Caco-2 (cell line): ENCODE measurements around the gene LHPP. TPM values are rescaled to one million over a fixed set of nuclear protein-coding genes. Genes with fewer than 3 reads are reported as not detected.

Source experiments
- BruUV-seq: library from RNA; stranded (reverse); fragments of 400-500 nt; replicated peaks from 2 replicates; lab custom pipeline; 2021; lab: Mats Ljungman, UMichigan
- CTCF ChIA-PET: fragments of 300-600 bp; sonication (Branson Sonifier 250); formaldehyde crosslinking; loops from one replicate; lab custom pipeline; 2022; ENCODE audit warnings: antibody characterized with exemption; lab: Charles Lee
- POLR2A ChIA-PET: fragments of 300-600 bp; sonication (Branson Sonifier 250); formaldehyde crosslinking; loops from one replicate; lab custom pipeline; 2022; ENCODE audit warnings: antibody characterized with exemption; lab: Charles Lee
- DNase-seq, 2 experiments: peaks; one replicate each; pipeline versions ENCODE4 v3.0.0 to v3.0.0-alpha.2; 2020 to 2022
- H3K27me3 ChIP-seq: replicated peaks from 2 replicates; pipeline ENCODE4 v1.6.0; 2011; ENCODE audit warnings: low read length; ENCODE audit not compliant: control insufficient read depth, insufficient read depth
- H3K36me3 ChIP-seq: 2 replicates; pipeline ENCODE4 v1.5.1; 2011; ENCODE audit warnings: low read length; ENCODE audit not compliant: control insufficient read depth, insufficient read depth
- H3K4me1 ChIP-seq: fragments of 250-450 bp; sonication (Bioruptor Pico); 2 replicates; pipeline ENCODE4 v1.5.1; 2020; ENCODE audit warnings: mild to moderate bottlenecking
- H3K4me3 ChIP-seq: 2 replicates; pipeline ENCODE4 v1.5.1; 2011; ENCODE audit warnings: low read depth, mild to moderate bottlenecking, control low read depth, low read length
- H3K9me3 ChIP-seq: fragments of 250-450 bp; sonication (Bioruptor Pico); 2 replicates; pipeline ENCODE4 v1.5.1; 2020; ENCODE audit warnings: mild to moderate bottlenecking, moderate library complexity
- H3K27ac Mint-ChIP-seq: one replicate; pipeline ENCODE4 v1.8.0; 2022; ENCODE audit warnings: mixed read lengths; ENCODE audit not compliant: unreplicated experiment
- H3K27me3 Mint-ChIP-seq: one replicate; pipeline ENCODE4 v1.8.0; 2022; ENCODE audit warnings: mixed read lengths; ENCODE audit not compliant: insufficient read depth, unreplicated experiment
- H3K36me3 Mint-ChIP-seq: one replicate; pipeline ENCODE4 v1.8.0; 2022; ENCODE audit warnings: mild to moderate bottlenecking, mixed read lengths; ENCODE audit not compliant: insufficient read depth, unreplicated experiment
- H3K4me1 Mint-ChIP-seq: one replicate; pipeline ENCODE4 v1.8.0; 2022; ENCODE audit warnings: low read depth, mixed read lengths; ENCODE audit not compliant: unreplicated experiment
- H3K4me3 Mint-ChIP-seq: one replicate; pipeline ENCODE4 v1.8.0; 2022; ENCODE audit warnings: mild to moderate bottlenecking, moderate library complexity, mixed read lengths; ENCODE audit not compliant: unreplicated experiment
- H3K9me3 Mint-ChIP-seq: one replicate; pipeline ENCODE4 v1.8.0; 2022; ENCODE audit warnings: mixed read lengths; ENCODE audit not compliant: unreplicated experiment
- intact Hi-C: fragments of 100-400 bp; cut with micrococcal nuclease; formaldehyde crosslinking; loops from one replicate; pipeline ENCODE4 v1.10.0; 2022; ENCODE audit not compliant: unreplicated experiment
- total RNA-seq: library from RNA; stranded (reverse); gene quantifications from 2 replicates; pipeline ENCODE4 v1.2.3, GENCODE V29; 2022
- TF ChIP-seq, protein P1 (sequence below), 2 experiments: fragments of 200-600 bp in 1 of 2; IDR thresholded peaks; 1 replicate in 1 of 2; 2 replicates in 1 of 2; pipeline versions ENCODE4 v1.5.1 to v1.8.0; 2011 to 2022; ENCODE audit warnings: antibody characterized with exemption in 1 of 2, control low read depth in 1 of 2, inconsistent platforms in 1 of 2, low read depth in 1 of 2, low read length in 1 of 2, mild to moderate bottlenecking in 1 of 2, moderate library complexity in 1 of 2; ENCODE audit not compliant: insufficient read depth in 1 of 2, severe bottlenecking in 1 of 2, unreplicated experiment in 1 of 2

Gene LHPP
- total RNA-seq, 1 experiment from 2014 or later, result 15.9 TPM

DNA sequence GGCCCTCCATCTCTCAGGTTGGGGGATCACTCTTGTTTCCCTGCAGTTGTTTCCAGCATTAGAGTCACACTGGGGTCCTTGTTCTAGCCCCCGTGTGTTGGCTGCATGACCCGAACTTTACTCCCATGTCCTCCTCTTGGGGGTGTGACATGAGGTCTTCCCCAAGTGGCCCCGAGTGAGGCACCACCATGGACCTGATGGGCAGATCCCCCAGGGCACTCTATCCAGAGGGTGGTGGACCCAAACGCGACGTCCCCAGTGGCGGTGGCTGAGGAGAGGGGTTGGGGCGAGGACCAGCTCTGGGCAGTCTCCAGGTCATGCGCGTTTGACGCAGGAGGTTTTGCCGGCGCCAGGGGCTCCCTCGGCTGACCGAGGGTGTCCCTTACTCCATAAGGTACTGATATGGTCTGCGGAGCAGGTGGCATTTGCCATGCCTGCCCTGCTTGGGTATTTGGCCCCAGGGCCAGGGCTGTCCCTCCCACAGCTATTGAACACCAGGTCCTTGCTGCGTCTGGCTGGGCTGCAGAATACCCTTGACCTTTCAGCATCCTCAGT, 131.9 kb downstream of the LHPP start:
- intact Hi-C loops, result no loop called here
- ChIA-PET POLR2A (no interaction called here), CTCF (interaction anchor here (0.7 kb wide), 1 partner anchor 400 kb away, joined by 4 read pairs; no protein-coding TSS in a partner anchor)
- peaks cover 17% of the 10 kb centered on the region for H3K4me1 ChIP-seq
- no TSS peak for BruUV-seq
- H3K27me3 ChIP-seq, result no peaks in the 10 kb centered on the region
- no peaks in the 10 kb centered on the region for H3K36me3 ChIP-seq
- Mint-ChIP-seq H3K9me3 (no peaks in the 10 kb centered on the region), H3K4me3 (no peak overlapping the region), H3K27me3 (no peaks in the 10 kb centered on the region), H3K27ac (no peak overlapping the region), H3K36me3 (no peaks in the 10 kb centered on the region), H3K4me1 (no peaks in the 10 kb centered on the region)
- H3K9me3 ChIP-seq, result no peaks in the 10 kb centered on the region
- no peak for DNase-seq
- no peak overlapping the region for H3K4me3 ChIP-seq
- TF ChIP-seq, protein P1, sequence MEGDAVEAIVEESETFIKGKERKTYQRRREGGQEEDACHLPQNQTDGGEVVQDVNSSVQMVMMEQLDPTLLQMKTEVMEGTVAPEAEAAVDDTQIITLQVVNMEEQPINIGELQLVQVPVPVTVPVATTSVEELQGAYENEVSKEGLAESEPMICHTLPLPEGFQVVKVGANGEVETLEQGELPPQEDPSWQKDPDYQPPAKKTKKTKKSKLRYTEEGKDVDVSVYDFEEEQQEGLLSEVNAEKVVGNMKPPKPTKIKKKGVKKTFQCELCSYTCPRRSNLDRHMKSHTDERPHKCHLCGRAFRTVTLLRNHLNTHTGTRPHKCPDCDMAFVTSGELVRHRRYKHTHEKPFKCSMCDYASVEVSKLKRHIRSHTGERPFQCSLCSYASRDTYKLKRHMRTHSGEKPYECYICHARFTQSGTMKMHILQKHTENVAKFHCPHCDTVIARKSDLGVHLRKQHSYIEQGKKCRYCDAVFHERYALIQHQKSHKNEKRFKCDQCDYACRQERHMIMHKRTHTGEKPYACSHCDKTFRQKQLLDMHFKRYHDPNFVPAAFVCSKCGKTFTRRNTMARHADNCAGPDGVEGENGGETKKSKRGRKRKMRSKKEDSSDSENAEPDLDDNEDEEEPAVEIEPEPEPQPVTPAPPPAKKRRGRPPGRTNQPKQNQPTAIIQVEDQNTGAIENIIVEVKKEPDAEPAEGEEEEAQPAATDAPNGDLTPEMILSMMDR (IDR thresholded peaks at IDR 0.05; ENCODE audit: insufficient read depth in 1 of 2, low read depth in 1 of 2, low read length in 1 of 2, severe bottlenecking in 1 of 2, unreplicated experiment in 1 of 2), result no peak

DNA sequence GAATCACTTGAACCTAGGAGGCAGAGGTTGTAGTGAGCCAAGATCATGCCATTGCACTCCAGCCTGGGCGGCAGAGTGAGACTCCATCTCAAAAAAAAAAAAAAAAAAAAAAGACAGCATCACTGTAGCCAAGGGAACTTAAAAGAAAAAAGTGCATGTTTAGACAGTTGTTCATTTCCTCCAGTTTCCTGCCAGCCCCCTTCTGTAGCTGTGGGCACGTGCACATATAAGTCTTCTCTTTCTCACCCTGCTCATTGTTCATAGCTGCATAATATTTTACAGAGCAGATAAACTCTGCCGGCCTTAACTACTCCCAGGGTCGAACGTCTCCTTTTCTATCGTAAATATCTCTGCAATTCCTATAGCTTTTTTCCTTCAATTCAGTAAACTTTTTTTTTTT, 132.6 kb downstream of the LHPP start:
- Mint-ChIP-seq H3K4me1 (no peaks in the 10 kb centered on the region), H3K36me3 (no peaks in the 10 kb centered on the region), H3K27me3 (no peaks in the 10 kb centered on the region), H3K4me3 (no peak overlapping the region), H3K9me3 (no peaks in the 10 kb centered on the region), H3K27ac (no peak overlapping the region)
- ChIA-PET CTCF (interaction anchor here (0.7 kb wide), 1 partner anchor 401 kb away, joined by 4 read pairs; no protein-coding TSS in a partner anchor), POLR2A (no interaction called here)
- no peaks in the 10 kb centered on the region for H3K36me3 ChIP-seq
- TF ChIP-seq, protein P1 (IDR thresholded peaks at IDR 0.05; ENCODE audit: insufficient read depth in 1 of 2, low read depth in 1 of 2, low read length in 1 of 2, severe bottlenecking in 1 of 2, unreplicated experiment in 1 of 2), result no peak
- no peaks in the 10 kb centered on the region for H3K9me3 ChIP-seq
- BruUV-seq, result no TSS peak
- no peaks in the 10 kb centered on the region for H3K27me3 ChIP-seq
- peaks cover 10% of the 10 kb centered on the region for H3K4me1 ChIP-seq
- H3K4me3 ChIP-seq, result no peak overlapping the region
- no peak for DNase-seq
- intact Hi-C loops, result no loop called here

DNA sequence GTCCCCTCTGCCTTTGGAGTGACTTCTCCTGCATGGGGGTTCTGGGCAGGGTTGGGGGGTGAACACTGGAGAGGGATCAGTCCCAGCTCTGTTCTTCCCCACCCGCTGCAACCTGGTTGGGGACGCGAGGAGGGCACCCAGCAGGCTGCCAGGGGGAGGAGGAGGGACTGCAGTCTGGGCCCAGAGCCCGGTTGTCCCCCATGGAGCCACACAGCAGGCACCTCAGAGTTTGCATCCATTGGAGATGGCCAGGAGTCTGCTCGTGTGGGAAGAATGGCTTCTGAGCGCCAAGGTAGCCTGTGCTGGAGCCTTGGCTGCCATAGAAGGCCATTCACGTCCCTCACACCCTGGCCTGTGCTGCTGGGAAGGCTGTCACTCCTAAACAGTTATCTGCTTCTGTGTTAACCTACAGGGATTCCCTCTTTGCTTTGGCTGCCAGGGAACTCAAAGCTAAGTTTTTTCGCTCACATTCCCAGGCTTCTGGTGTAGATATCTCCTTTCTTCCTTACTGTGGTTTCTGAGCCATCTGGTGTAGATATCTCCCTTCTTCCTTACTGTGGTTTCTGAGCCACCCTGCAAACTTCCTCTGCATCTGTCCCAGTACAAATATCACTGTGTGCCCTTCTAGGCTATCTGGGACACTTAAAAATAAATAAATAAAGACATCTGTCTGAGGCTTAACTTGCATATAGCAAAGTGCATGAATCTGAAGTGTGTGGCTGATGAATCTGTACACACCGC, 133.7 kb downstream of the LHPP start:
- H3K4me3 Mint-ChIP-seq, result no peak overlapping the region
- Histone ChIP-seq H3K27me3 (no peaks in the 10 kb centered on the region), H3K36me3 (no peaks in the 10 kb centered on the region), H3K4me3 (no peak overlapping the region), H3K9me3 (no peaks in the 10 kb centered on the region), H3K4me1 (peaks cover 9% of the 10 kb centered on the region)
- POLR2A ChIA-PET, result no interaction called here
- intact Hi-C loops, result no loop called here
- BruUV-seq, result no TSS peak
- H3K36me3 Mint-ChIP-seq, result no peaks in the 10 kb centered on the region
- CTCF ChIA-PET, result no interaction called here
- no peaks in the 10 kb centered on the region for H3K27me3 Mint-ChIP-seq
- no peak overlapping the region for H3K27ac Mint-ChIP-seq
- DNase-seq, result no peak
- no peaks in the 10 kb centered on the region for H3K9me3 Mint-ChIP-seq
- no peaks in the 10 kb centered on the region for H3K4me1 Mint-ChIP-seq
- TF ChIP-seq, protein P1 (IDR thresholded peaks at IDR 0.05; ENCODE audit: insufficient read depth in 1 of 2, low read depth in 1 of 2, low read length in 1 of 2, severe bottlenecking in 1 of 2, unreplicated experiment in 1 of 2), result no peak
